ENCODE data around the gene MYOCD. TPM values are rescaled to one million over a fixed set of nuclear protein-coding genes. Genes with fewer than 3 reads are reported as not detected.

Gene MYOCD
- total RNA-seq, 1 experiment from 2014 or later: not detected

DNA sequence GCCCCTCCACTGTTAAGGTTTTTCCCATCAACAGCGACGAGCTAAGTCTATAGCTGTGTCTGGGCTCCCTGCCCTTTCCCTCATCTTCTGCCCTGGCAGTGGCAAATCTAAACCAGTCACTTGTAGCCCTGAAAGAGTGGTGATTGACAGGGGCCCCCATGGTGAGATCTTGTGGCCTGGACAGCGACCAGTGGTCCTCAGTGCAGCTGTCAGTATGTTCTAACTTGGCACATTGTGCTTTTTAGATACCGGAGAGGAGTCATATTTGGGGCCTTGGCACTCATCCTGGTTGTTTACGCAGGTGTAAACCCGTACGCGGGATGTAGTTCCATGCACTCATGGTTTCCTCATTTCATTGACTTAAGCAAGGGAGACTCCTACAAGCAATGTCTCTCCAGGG lies 66.1 kb downstream of the MYOCD start (continued):
- no peak for TF ChIP-seq JUND (IDR thresholded peaks at IDR 0.05)
- TF ChIP-seq, protein P1, sequence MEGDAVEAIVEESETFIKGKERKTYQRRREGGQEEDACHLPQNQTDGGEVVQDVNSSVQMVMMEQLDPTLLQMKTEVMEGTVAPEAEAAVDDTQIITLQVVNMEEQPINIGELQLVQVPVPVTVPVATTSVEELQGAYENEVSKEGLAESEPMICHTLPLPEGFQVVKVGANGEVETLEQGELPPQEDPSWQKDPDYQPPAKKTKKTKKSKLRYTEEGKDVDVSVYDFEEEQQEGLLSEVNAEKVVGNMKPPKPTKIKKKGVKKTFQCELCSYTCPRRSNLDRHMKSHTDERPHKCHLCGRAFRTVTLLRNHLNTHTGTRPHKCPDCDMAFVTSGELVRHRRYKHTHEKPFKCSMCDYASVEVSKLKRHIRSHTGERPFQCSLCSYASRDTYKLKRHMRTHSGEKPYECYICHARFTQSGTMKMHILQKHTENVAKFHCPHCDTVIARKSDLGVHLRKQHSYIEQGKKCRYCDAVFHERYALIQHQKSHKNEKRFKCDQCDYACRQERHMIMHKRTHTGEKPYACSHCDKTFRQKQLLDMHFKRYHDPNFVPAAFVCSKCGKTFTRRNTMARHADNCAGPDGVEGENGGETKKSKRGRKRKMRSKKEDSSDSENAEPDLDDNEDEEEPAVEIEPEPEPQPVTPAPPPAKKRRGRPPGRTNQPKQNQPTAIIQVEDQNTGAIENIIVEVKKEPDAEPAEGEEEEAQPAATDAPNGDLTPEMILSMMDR (IDR thresholded peaks at IDR 0.05 in 2 of 3, conservative IDR thresholded peaks at IDR 0.05 in 1 of 3; ENCODE audit: borderline replicate concordance in 1 of 3, insufficient read depth in 1 of 3, low read depth in 2 of 3, low read length in 2 of 3): no peak
- no peak for TF ChIP-seq ZNF274 (IDR thresholded peaks at IDR 0.05; ENCODE audit: low read depth, low read length)
- no peak for TF ChIP-seq SIN3A (IDR thresholded peaks at IDR 0.05; ENCODE audit: low read depth)

GRCh38 chr17:12732366-12732765 lies 66.7 kb downstream of the MYOCD start:
- Histone ChIP-seq H3K27me3 (ENCODE audit: insufficient read depth, low read length) (no peaks in the 10 kb centered on the region), H3K4me2 (ENCODE audit: low read length) (no peak overlapping the region), H2AFZ (ENCODE audit: low read depth, low read length, poor library complexity, severe bottlenecking) (no peak overlapping the region), H3K9me3 (ENCODE audit: control insufficient read depth in 1 of 2, insufficient read depth in 1 of 2, low read depth in 1 of 2, low read length in 2 of 2) (no peaks in the 10 kb centered on the region), H3K9me2 (ENCODE audit: insufficient read depth) (no peaks in the 10 kb centered on the region), H3K4me1 (ENCODE audit: control insufficient read depth in 1 of 2, insufficient read depth in 2 of 2, low read length in 2 of 2) (peaks cover 16 to 28% of the 10 kb centered on the region in 2 experiments), H3K4me3 (replicated peaks in 1 of 2; ENCODE audit: low read depth in 1 of 2, low read length in 2 of 2) (no peak overlapping the region), H3K79me2 (ENCODE audit: insufficient read depth, low read length) (no peaks in the 10 kb centered on the region), H3K27ac (ENCODE audit: low read depth, low read length) (no peak overlapping the region), H4K20me1 (ENCODE audit: insufficient read depth) (no peaks in the 10 kb centered on the region), H3K9ac (ENCODE audit: low read length) (no peak overlapping the region), H3K36me3 (ENCODE audit: control insufficient read depth in 1 of 2, insufficient read depth in 2 of 2, low read length in 2 of 2) (no peaks in the 10 kb centered on the region)
- DNase-seq (ENCODE audit: low read depth, low spot score): no peak
- RAD21 ChIA-PET (ENCODE audit: low non-redundant PET in 1 of 2, low total read pairs in 2 of 2, uncharacterized antibody in 2 of 2, unreplicated experiment in 2 of 2): no interaction called here
- CTCF ChIA-PET: no interaction called here
- ATAC-seq: no peak
- no TSS peak for BruUV-seq (replicated peaks)
- no peak for TF ChIP-seq SIN3A (IDR thresholded peaks at IDR 0.05; ENCODE audit: low read depth)
- POLR2A ChIA-PET: no interaction called here
- intact Hi-C loops (cut with micrococcal nuclease): no loop called here

DNA sequence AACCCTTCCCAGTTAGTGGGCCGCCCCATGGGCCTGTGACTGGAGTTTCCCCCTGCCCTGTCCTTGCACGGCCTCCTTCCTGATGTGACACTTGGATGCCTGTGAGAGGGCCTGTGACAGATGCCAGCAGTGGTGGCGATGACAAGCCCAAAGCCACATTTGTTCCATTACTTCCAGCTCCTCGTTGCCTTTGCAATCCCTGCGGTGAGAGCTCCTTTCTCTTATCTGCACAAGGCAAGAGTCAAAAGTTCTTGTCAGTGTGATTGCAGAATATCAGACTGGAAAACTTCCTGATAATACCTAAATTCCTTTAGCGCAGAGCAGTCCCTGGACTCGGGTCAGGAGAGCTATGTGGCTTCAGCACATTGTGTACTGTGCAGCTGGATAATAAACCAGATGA lies 69.2 kb downstream of the MYOCD start:
- CTCF ChIA-PET: no interaction called here
- Histone ChIP-seq H3K4me3 (replicated peaks in 1 of 2; ENCODE audit: low read depth in 1 of 2, low read length in 2 of 2) (no peak overlapping the region), H4K20me1 (ENCODE audit: insufficient read depth) (no peaks in the 10 kb centered on the region), H3K4me1 (ENCODE audit: control insufficient read depth in 1 of 2, insufficient read depth in 2 of 2, low read length in 2 of 2) (peaks cover 16 to 22% of the 10 kb centered on the region in 2 experiments), H3K79me2 (ENCODE audit: insufficient read depth, low read length) (no peaks in the 10 kb centered on the region), H2AFZ (ENCODE audit: low read depth, low read length, poor library complexity, severe bottlenecking) (no peak overlapping the region), H3K4me2 (ENCODE audit: low read length) (no peak overlapping the region), H3K36me3 (ENCODE audit: control insufficient read depth in 1 of 2, insufficient read depth in 2 of 2, low read length in 2 of 2) (no peaks in the 10 kb centered on the region), H3K9me2 (ENCODE audit: insufficient read depth) (no peaks in the 10 kb centered on the region), H3K9ac (ENCODE audit: low read length) (no peak overlapping the region), H3K27ac (ENCODE audit: low read depth, low read length) (no peak overlapping the region), H3K9me3 (ENCODE audit: control insufficient read depth in 1 of 2, insufficient read depth in 1 of 2, low read depth in 1 of 2, low read length in 2 of 2) (no peaks in the 10 kb centered on the region), H3K27me3 (ENCODE audit: insufficient read depth, low read length) (0 out of 2 replicates have a peak, but pooled peaks cover 4% of the 10 kb centered on the region)
- BruUV-seq (replicated peaks): no TSS peak
- DNase-seq (ENCODE audit: low read depth, low spot score) (no peak), ATAC-seq (no peak)
- intact Hi-C loops (cut with micrococcal nuclease): no loop called here
- RAD21 ChIA-PET (ENCODE audit: low non-redundant PET in 1 of 2, low total read pairs in 2 of 2, uncharacterized antibody in 2 of 2, unreplicated experiment in 2 of 2): no interaction called here
- POLR2A ChIA-PET: no interaction called here
- TF ChIP-seq ZFX (IDR thresholded peaks at IDR 0.05) (no peak), EZH2 (IDR thresholded peaks at IDR 0.05) (no peak), FOSL1 (IDR thresholded peaks at IDR 0.05; ENCODE audit: low read depth) (no peak), RAD21 (IDR thresholded peaks at IDR 0.05; ENCODE audit: low read depth) (no peak), CEBPB (IDR thresholded peaks at IDR 0.05; ENCODE audit: low read depth) (no peak), CBX3 (IDR thresholded peaks at IDR 0.05; ENCODE audit: low read depth) (no peak), REST (IDR thresholded peaks at IDR 0.05; ENCODE audit: low read depth) (no peak), SIN3A (IDR thresholded peaks at IDR 0.05; ENCODE audit: low read depth) (no peak), ELF1 (IDR thresholded peaks at IDR 0.05; ENCODE audit: borderline replicate concordance, low read depth) (no peak), SRF (IDR thresholded peaks at IDR 0.05; ENCODE audit: low read depth) (no peak), SP1 (IDR thresholded peaks at IDR 0.05; ENCODE audit: low read depth) (no peak), TCF7L2 (IDR thresholded peaks at IDR 0.05; ENCODE audit: borderline replicate concordance, extremely low read depth, insufficient read depth, insufficient read length) (no peak), YY1 (IDR thresholded peaks at IDR 0.05; ENCODE audit: extremely low read depth, insufficient replicate concordance, low read depth, low read length) (no peak)
